Measurements from ENCODE around the gene PARVA.
"Not testable (repeated sequence)": the region's sequence is repeated elsewhere in the genome, so short reads cannot be mapped to it uniquely, and the experiment has no call there.

Gene PARVA

GRCh38 chr11:12516387-12517105, 139.2 kb downstream of the PARVA start:
- H3K4me1 ChIP-seq (ENCODE audit: insufficient read depth, low read length): no peaks in the 10 kb centered on the region
- H3K4me3 ChIP-seq (ENCODE audit: low read length): no peak overlapping the region
- H3K27me3 ChIP-seq (ENCODE audit: insufficient read depth, low read length): no peaks in the 10 kb centered on the region
- no peaks in the 10 kb centered on the region for H3K9me3 ChIP-seq (ENCODE audit: insufficient read depth, low read depth, low read length)
- no peak overlapping the region for H3K27ac ChIP-seq (ENCODE audit: low read length)
- no peaks in the 10 kb centered on the region for H3K36me3 ChIP-seq (ENCODE audit: insufficient read depth, low read depth, low read length)
- no peak overlapping the region; the same call in 1 of the 2 replicates for H3K9ac ChIP-seq (ENCODE audit: low read depth, low read length)

GRCh38 chr11:12517306-12517705, 139.9 kb downstream of the PARVA start:
- H3K27me3 ChIP-seq (ENCODE audit: insufficient read depth, low read length): no peaks in the 10 kb centered on the region
- no peak overlapping the region for H3K4me3 ChIP-seq (ENCODE audit: low read length)
- no peak overlapping the region for H3K9ac ChIP-seq (ENCODE audit: low read depth, low read length)
- no peaks in the 10 kb centered on the region for H3K36me3 ChIP-seq (ENCODE audit: insufficient read depth, low read depth, low read length)
- H3K4me1 ChIP-seq (ENCODE audit: insufficient read depth, low read length): no peaks in the 10 kb centered on the region
- H3K27ac ChIP-seq (ENCODE audit: low read length): no peak overlapping the region
- no peaks in the 10 kb centered on the region for H3K9me3 ChIP-seq (ENCODE audit: insufficient read depth, low read depth, low read length)

- Histone ChIP-seq H3K27ac (ENCODE audit: low read length) (no peak overlapping the region), H3K4me1 (ENCODE audit: insufficient read depth, low read length) (no peaks in the 10 kb centered on the region), H3K36me3 (ENCODE audit: insufficient read depth, low read depth, low read length) (no peaks in the 10 kb centered on the region), H3K9me3 (ENCODE audit: insufficient read depth, low read depth, low read length) (no peaks in the 10 kb centered on the region), H3K9ac (ENCODE audit: low read depth, low read length) (no peak overlapping the region), H3K4me3 (ENCODE audit: low read length) (no peak overlapping the region), H3K27me3 (ENCODE audit: insufficient read depth, low read length) (no peaks in the 10 kb centered on the region)
Measured at GRCh38 chr11:12517741-12518140, 140.4 kb downstream of the PARVA start.

GRCh38 chr11:12518606-12519385, 141.4 kb downstream of the PARVA start:
- Histone ChIP-seq H3K36me3 (ENCODE audit: insufficient read depth, low read depth, low read length) (no peaks in the 10 kb centered on the region), H3K4me1 (ENCODE audit: insufficient read depth, low read length) (no peaks in the 10 kb centered on the region)

GRCh38 chr11:12520054-12520453, 142.7 kb downstream of the PARVA start:
- Histone ChIP-seq H3K36me3 (ENCODE audit: insufficient read depth, low read depth, low read length) (no peaks in the 10 kb centered on the region), H3K9me3 (ENCODE audit: insufficient read depth, low read depth, low read length) (no peaks in the 10 kb centered on the region), H3K27me3 (ENCODE audit: insufficient read depth, low read length) (no peaks in the 10 kb centered on the region), H3K4me3 (ENCODE audit: low read length) (no peak overlapping the region), H3K9ac (ENCODE audit: low read depth, low read length) (no peak overlapping the region), H3K4me1 (ENCODE audit: insufficient read depth, low read length) (no peaks in the 10 kb centered on the region), H3K27ac (ENCODE audit: low read length) (no peak overlapping the region)

More at GRCh38 chr11:12518606-12519385, 141.4 kb downstream of the PARVA start:
- Histone ChIP-seq H3K27me3 (ENCODE audit: insufficient read depth, low read length) (no peaks in the 10 kb centered on the region), H3K27ac (ENCODE audit: low read length) (no peak overlapping the region), H3K9ac (ENCODE audit: low read depth, low read length) (no peak overlapping the region), H3K4me3 (ENCODE audit: low read length) (no peak overlapping the region), H3K9me3 (ENCODE audit: insufficient read depth, low read depth, low read length) (no peaks in the 10 kb centered on the region)

GRCh38 chr11:12520576-12520975, 143.2 kb downstream of the PARVA start:
- not testable (repeated sequence) for H3K9ac ChIP-seq (ENCODE audit: low read depth, low read length); H3K4me3 ChIP-seq (ENCODE audit: low read length); H3K4me1 ChIP-seq (ENCODE audit: insufficient read depth, low read length); H3K36me3 ChIP-seq (ENCODE audit: insufficient read depth, low read depth, low read length); H3K9me3 ChIP-seq (ENCODE audit: insufficient read depth, low read depth, low read length); H3K27me3 ChIP-seq (ENCODE audit: insufficient read depth, low read length); H3K27ac ChIP-seq (ENCODE audit: low read length)

GRCh38 chr11:12523180-12523924, 146.0 kb downstream of the PARVA start:
- Histone ChIP-seq H3K27ac (ENCODE audit: low read length) (no peak overlapping the region), H3K4me3 (ENCODE audit: low read length) (no peak overlapping the region), H3K27me3 (ENCODE audit: insufficient read depth, low read length) (no peaks in the 10 kb centered on the region), H3K36me3 (ENCODE audit: insufficient read depth, low read depth, low read length) (no peaks in the 10 kb centered on the region), H3K9ac (ENCODE audit: low read depth, low read length) (no peak overlapping the region), H3K9me3 (ENCODE audit: insufficient read depth, low read depth, low read length) (no peaks in the 10 kb centered on the region), H3K4me1 (ENCODE audit: insufficient read depth, low read length) (no peaks in the 10 kb centered on the region)

- H3K9me3 ChIP-seq (ENCODE audit: insufficient read depth, low read depth, low read length): no peaks in the 10 kb centered on the region
- no peak overlapping the region for H3K4me3 ChIP-seq (ENCODE audit: low read length)
- no peak overlapping the region for H3K27ac ChIP-seq (ENCODE audit: low read length)
- H3K4me1 ChIP-seq (ENCODE audit: insufficient read depth, low read length): no peaks in the 10 kb centered on the region
- H3K36me3 ChIP-seq (ENCODE audit: insufficient read depth, low read depth, low read length): no peaks in the 10 kb centered on the region
- H3K9ac ChIP-seq (ENCODE audit: low read depth, low read length): no peak overlapping the region
- H3K27me3 ChIP-seq (ENCODE audit: insufficient read depth, low read length): no peaks in the 10 kb centered on the region
Measured at GRCh38 chr11:12524865-12525264, 147.5 kb downstream of the PARVA start.

- H3K4me1 ChIP-seq (ENCODE audit: insufficient read depth, low read length): no peaks in the 10 kb centered on the region
- H3K9ac ChIP-seq (ENCODE audit: low read depth, low read length): no peak overlapping the region
- H3K27me3 ChIP-seq (ENCODE audit: insufficient read depth, low read length): no peaks in the 10 kb centered on the region
- H3K27ac ChIP-seq (ENCODE audit: low read length): no peak overlapping the region
- H3K36me3 ChIP-seq (ENCODE audit: insufficient read depth, low read depth, low read length): no peaks in the 10 kb centered on the region
- H3K9me3 ChIP-seq (ENCODE audit: insufficient read depth, low read depth, low read length): no peaks in the 10 kb centered on the region
- H3K4me3 ChIP-seq (ENCODE audit: low read length): no peak overlapping the region
Measured at GRCh38 chr11:12525466-12526055, 148.2 kb downstream of the PARVA start.

- Histone ChIP-seq H3K27me3 (ENCODE audit: insufficient read depth, low read length) (no peaks in the 10 kb centered on the region), H3K9ac (ENCODE audit: low read depth, low read length) (no peak overlapping the region), H3K4me1 (ENCODE audit: insufficient read depth, low read length) (no peaks in the 10 kb centered on the region), H3K4me3 (ENCODE audit: low read length) (no peak overlapping the region), H3K9me3 (ENCODE audit: insufficient read depth, low read depth, low read length) (no peaks in the 10 kb centered on the region), H3K27ac (ENCODE audit: low read length) (no peak overlapping the region), H3K36me3 (ENCODE audit: insufficient read depth, low read depth, low read length) (no peaks in the 10 kb centered on the region)
Measured at GRCh38 chr11:12526789-12527188, 149.4 kb downstream of the PARVA start.

GRCh38 chr11:12528487-12528886, 151.1 kb downstream of the PARVA start:
- no peak overlapping the region for H3K27ac ChIP-seq (ENCODE audit: low read length)
- no peak overlapping the region for H3K4me3 ChIP-seq (ENCODE audit: low read length)
- H3K27me3 ChIP-seq (ENCODE audit: insufficient read depth, low read length): no peaks in the 10 kb centered on the region
- no peaks in the 10 kb centered on the region for H3K36me3 ChIP-seq (ENCODE audit: insufficient read depth, low read depth, low read length)
- no peak overlapping the region for H3K9ac ChIP-seq (ENCODE audit: low read depth, low read length)
- no peaks in the 10 kb centered on the region for H3K4me1 ChIP-seq (ENCODE audit: insufficient read depth, low read length)
- no peaks in the 10 kb centered on the region for H3K9me3 ChIP-seq (ENCODE audit: insufficient read depth, low read depth, low read length)
